Stimulated activated CD4-positive, alpha-beta T cell treated with anti-CD3 and anti-CD28 coated beads, Interleukin-4, amount 100 ng/mL, for 48 hours (primary cell): ENCODE measurements around the gene CPPED1.

Source experiments
- DNase-seq, 2 donors: peaks; one replicate each; pipeline ENCODE4 v3.0.0-alpha.2; 2020; ENCODE audit warnings: low read depth in 2 of 2

Gene CPPED1

DNA sequence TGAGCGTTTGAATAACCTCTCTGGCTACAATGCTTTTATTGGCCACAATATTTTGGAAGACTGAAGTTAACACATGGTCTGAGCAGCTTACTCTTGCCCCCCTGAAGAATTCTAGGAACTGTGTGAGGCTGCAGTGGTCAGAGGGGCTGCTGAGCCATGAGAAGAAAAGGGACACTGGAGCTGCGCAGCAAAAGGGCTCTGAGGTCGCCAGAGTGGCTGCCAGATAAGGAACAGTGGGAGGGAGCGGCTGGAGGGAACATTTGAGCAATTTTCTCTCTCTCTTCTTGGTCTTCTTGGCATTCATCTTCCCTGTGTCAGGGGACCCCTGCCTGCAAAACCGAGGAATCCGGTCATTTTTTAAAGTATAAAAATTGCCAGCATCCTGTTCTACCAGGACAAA is 66.1 kb downstream of the CPPED1 start:
- no peak for DNase-seq

GRCh38 chr16:12735805-12736204 is 67.9 kb downstream of the CPPED1 start:
- DNase-seq = no peak

GRCh38 chr16:12732600-12732999 is 71.1 kb downstream of the CPPED1 start:
- DNase-seq = no peak

DNA sequence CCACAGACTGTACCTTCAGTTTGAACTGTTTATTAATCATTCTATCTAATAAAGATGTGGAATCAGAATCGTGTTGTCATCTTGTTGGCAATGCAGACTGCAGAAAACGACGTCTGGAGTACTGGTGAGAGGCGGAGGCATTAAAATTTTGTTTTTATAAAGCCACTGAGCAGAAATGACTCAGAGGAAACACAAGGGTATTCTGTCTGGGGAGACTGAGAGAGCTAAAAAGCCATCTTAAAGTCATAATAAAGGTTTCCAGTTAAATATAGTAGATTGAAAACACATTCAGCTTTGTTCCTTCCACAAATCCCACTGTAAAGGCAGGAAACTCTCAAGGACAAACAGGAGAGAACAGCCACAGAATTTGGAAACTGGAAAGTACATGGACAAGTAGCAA is 74.2 kb downstream of the CPPED1 start:
- DNase-seq = no peak

DNA sequence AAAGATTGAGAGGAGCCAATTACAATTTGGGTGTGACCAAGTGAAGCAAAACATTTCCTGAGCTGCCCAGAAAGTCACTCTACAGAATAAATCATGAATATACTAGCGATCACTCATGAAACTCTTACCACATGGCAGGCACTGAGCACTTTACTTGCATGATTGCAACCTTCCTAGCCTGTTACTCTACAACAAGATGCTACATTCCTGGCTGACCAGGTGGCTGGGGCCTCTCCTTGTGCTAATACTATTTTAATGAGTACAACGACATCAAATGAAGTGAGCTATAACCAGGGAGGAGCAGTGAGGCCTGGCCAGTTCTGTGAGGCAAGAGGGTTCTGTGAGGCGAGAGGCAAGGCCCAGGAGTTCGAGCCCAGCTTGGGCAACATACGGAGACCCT is 75.2 kb downstream of the CPPED1 start:
- no peak for DNase-seq

DNA sequence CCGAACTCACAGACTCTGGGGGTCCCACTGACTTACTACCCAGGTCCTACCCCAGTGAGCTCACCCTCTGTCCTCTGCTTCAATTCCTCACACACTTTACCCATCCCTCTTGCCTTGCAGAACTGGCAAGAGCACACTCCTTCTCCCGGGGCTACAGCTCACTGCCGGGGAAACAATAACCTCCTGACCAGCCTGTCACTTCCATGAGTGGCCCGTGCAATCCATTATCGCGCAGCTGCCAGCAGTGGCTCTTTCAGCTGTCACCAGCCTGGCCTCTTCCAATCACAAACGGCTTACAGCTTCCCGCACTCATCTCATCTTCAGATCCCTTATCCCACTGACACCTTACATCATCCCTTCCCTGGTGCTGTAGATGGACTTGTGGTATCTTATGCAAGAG is 79.5 kb downstream of the CPPED1 start:
- no peak for DNase-seq

DNA sequence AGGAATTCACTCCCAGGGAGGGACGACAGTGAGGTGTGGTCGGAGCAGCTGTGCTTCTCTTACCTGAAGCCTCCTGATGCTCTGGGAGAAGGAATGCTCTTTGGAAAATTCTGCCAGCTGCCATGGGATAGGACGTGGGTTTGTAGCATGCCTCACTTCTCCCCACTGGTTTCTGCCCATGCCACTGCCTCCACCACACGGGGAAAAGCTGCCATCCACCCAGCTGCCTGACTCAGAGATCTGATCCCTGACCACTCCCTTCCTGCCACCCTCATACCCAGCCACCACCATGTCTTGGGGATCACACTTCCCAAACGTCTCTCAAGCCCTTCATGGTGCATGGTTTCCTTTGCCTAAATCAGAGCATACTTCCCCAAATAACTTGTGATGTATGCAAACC is 80.0 kb downstream of the CPPED1 start:
- DNase-seq = no peak

DNA sequence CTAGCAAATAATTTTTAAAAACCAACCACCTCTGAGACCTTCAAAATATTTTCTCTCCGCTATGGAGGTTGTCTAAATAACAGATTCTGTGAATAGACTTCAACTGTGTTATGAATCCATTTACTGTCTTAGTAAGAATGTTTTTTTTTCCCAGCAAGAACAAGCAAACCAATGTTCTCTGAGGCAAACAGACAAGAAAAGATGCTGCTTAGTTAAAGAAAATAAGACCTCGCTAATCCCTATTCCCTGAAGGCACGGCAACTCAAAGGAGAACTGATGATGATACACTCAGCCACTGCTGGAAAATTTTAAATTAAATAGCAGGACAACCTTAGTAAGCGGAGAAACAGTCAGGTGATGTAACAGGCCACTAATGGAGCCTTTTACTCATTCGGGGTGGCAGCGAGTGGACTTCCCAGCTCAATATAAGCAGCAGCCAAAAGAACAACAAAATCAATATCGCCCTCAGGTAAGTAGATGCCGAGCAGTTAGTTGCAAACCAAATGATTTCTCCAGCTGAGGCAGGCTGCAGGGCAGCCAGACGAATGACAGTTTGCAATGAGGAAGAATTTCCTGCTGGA is 81.8 kb downstream of the CPPED1 start:
- no peak for DNase-seq

DNA sequence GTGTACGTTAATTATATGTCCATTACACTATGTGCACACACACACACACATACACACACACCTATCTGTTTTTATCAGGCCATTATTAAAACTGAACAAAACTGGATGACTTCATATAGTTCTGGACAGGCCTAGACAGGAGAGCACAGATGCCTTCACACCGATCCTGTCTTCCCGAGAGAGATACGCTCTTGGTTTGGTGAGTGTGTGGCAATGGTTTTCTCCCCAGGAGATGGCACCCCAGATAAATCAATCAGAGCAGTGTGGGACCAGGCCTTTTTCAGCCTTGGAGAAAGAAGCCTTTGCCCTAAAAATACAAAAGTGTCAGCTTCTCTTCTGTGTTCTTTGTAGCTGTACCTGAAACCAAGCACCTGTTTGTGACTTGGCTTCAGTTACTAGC is 83.7 kb downstream of the CPPED1 start:
- DNase-seq = no peak

DNA sequence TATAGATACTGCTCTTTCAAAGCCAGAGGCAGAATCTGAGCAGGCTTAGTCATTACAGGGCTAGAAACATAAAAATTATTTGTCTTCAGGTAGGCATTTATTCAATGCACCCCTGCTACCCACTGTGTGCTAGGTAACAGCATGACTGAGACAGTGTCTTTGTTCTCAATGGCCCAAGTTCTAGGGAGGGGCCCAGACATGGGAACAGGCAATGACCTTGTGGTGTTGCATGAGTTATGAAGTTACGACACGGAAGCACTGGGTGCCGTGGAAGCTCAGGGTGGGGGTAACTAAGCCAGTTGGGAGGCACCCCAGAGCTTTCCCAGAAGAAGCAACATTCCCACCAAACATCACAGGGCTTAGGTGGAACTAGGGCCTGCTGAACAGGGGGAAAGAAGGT is 87.0 kb downstream of the CPPED1 start:
- no peak for DNase-seq

- DNase-seq = no peak
These were observed 93.9 kb downstream of the CPPED1 start for GRCh38 chr16:12709807-12710206.

- DNase-seq = no peak
These were observed 95.4 kb downstream of the CPPED1 start for GRCh38 chr16:12708266-12708665.

- no peak for DNase-seq
These were observed 97.1 kb downstream of the CPPED1 start for GRCh38 chr16:12706628-12707027.

DNA sequence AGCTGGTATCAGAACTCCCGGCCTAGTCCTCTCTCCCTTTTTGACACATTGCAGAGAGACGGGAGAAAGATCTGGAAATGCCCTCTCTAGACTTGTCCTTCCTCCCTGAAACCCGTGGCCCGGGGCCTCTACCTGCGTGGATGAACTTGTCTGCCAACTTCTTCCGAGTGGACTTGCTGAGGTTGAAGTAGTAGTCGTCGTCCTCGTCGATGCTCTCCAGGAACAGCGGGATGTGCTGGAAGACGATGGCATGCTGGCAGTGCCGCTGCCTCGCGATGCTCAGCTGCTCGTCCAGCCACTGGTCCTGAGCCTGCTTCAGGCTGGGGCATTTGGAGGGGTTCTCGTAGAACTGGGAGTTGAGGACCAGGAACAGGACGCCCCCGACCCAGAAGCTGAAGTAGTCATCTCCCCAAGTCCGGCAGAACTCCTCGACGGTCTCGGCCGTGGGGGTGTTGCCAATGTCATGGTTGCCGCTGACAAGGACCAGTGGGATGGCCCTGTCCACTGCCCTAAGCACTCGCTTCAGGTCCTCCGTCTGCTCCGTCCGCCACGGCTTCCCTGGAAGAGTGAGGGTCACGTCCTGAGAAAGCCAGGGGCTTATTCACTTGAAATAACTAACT is 99.1 kb downstream of the CPPED1 start:
- DNase-seq = no peak

DNA sequence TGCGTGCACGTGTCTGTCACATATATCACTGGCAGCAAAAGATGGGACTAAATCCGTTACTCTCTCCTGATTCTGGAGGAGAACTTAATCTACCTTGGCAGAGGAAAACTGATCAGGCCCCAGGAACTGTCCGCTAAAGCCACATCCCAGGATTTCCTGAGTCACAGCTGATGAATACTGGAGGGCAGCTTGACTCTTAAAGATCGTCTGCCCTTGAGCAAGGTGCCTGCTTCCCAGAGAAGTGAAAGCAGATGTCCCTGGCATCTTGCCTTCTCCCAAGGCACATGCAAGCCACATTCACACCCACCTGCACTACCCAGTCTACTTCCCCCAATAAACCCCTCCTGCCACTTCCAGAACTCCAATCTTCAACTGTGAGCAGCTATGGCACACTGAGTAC is 99.8 kb downstream of the CPPED1 start:
- no peak for DNase-seq

GRCh38 chr16:12700161-12700560 is 103.5 kb downstream of the CPPED1 start:
- DNase-seq = no peak

DNA sequence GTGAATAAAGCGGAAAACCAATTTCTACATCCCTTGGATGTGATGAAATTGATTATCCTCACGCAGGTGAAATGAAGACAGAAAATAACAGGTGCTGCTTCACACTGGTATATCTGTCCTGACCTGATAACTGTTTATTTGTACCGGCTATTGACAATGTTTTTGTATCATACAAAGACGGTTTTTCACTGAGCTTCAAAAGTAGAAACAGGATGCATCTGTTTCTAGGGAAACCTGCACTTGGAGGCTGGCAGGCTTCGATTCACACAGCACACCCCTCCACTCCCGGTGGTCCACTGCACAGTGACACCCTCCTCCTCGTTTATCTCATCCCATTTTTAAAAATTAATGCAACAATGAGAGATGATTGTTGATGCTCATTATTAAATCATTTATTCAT is 104.5 kb downstream of the CPPED1 start:
- no peak for DNase-seq

- DNase-seq = no peak
These were observed 106.2 kb downstream of the CPPED1 start for GRCh38 chr16:12697437-12697836.

GRCh38 chr16:12695454-12695853 is 108.2 kb downstream of the CPPED1 start:
- no peak for DNase-seq

GRCh38 chr16:12690024-12690423 is 113.7 kb downstream of the CPPED1 start:
- no peak for DNase-seq

- no peak for DNase-seq
These were observed 114.5 kb downstream of the CPPED1 start for GRCh38 chr16:12688951-12689850.

DNA sequence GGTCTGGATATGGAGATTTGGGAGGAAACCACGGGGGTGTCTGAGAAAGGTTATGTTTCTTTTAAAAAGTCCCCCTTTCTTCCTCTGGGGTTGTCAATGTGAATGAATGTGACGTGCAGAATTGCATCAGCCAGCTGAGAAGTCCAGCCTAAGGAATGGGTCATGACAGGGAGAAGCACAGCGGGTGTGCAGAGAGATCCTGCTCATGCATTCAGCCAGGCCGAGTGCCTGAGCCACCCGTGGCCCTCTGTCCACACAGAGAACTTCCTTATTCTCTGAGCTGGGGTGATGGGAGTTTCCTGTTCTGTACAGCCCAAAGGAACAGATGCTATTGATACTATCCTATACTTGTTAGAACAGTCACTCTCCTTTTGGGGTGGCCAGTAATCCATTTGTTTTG is 117.9 kb downstream of the CPPED1 start:
- DNase-seq = no peak
